H1 (cell line): ENCODE data around the gene HAS3. TPM values are rescaled to one million over a fixed set of nuclear protein-coding genes. Genes with fewer than 3 reads are reported as not detected.

Source experiments
- CTCF ChIP-seq, 3 experiments: IDR thresholded peaks; 1 replicate in 2 of 3; 2 replicates in 1 of 3; pipeline versions ENCODE4 v1.5.1 to v1.6.1; 2011; ENCODE audit warnings: low read length in 3 of 3, mild to moderate bottlenecking in 3 of 3, inconsistent platforms in 2 of 3, low read depth in 1 of 3, moderate library complexity in 1 of 3; ENCODE audit not compliant: insufficient read depth in 1 of 3; ENCODE audit errors: control extremely low read depth in 1 of 3
- RAD21 ChIP-seq, 2 experiments: IDR thresholded peaks in 1 of 2; conservative IDR thresholded peaks in 1 of 2; 2 replicates each; pipeline ENCODE4 v1.6.1; 2011; ENCODE audit warnings: low read depth in 2 of 2, low read length in 2 of 2, improper control_type of control experiment in 1 of 2, inconsistent platforms in 1 of 2, mild to moderate bottlenecking in 1 of 2, moderate library complexity in 1 of 2
- polyA plus RNA-seq, 7 experiments: library from polyadenylated mRNA; depleted of rRNA in 3 of 7; stranded (reverse) in 5 of 7; unstranded in 2 of 7; fragments of >200 nt in 5 of 7; fragments of 200-250 nt in 2 of 7; gene quantifications; 1 replicate in 5 of 7; 2 replicates in 1 of 7; 4 replicates in 1 of 7; pipeline versions ENCODE4 v1.2.1 to v1.2.3, GENCODE V29; 2011 to 2013; ENCODE audit warnings: missing spikeins in 2 of 7, mixed read lengths in 2 of 7
- total RNA-seq: library from RNA; stranded (reverse); fragmentation: NEBNext Ultra II Directional; extraction: Animal tissue kit (Norgen Biotek cat#: 25700); gene quantifications from 2 replicates; pipeline ENCODE4 v1.2.1, GENCODE V29; 2021

The HAS3 gene
- total and polyA plus RNA-seq, 2 of the 8 experiments (the other 6 are each of a cell fraction or from before 2014, with no cell fraction given), result 32.1 to 69.6 TPM

GRCh38 chr16:69079697-69080096 is 25.8 kb upstream of the HAS3 start (continued):
- TF ChIP-seq CTCF (IDR thresholded peaks at IDR 0.05; ENCODE audit: control extremely low read depth in 1 of 3, insufficient read depth in 1 of 3, low read depth in 1 of 3, low read length in 3 of 3), result no peak
- no peak for TF ChIP-seq RAD21 (IDR thresholded peaks at IDR 0.05 in 1 of 2, conservative IDR thresholded peaks at IDR 0.05 in 1 of 2; ENCODE audit: low read depth in 2 of 2, low read length in 2 of 2)
